BLaER1 (cell line): ENCODE data around the gene ADD2.

ENCODE experiments used
- H3K27ac ChIP-seq: shearing (Covaris generic); formaldehyde crosslinking; 2 replicates; pipeline ENCODE4 v1.8.1; 2022
- H3K27me3 ChIP-seq: shearing (Covaris generic); formaldehyde crosslinking; 2 replicates; pipeline ENCODE4 v1.8.1; 2022
- H3K36me3 ChIP-seq: shearing (Covaris generic); formaldehyde crosslinking; 2 replicates; pipeline ENCODE4 v1.8.1; 2022
- H3K4me1 ChIP-seq: shearing (Covaris generic); formaldehyde crosslinking; 2 replicates; pipeline ENCODE4 v1.8.1; 2022
- H3K4me2 ChIP-seq: shearing (Covaris generic); formaldehyde crosslinking; 2 replicates; pipeline ENCODE4 v1.8.1; 2022
- H3K4me3 ChIP-seq: shearing (Covaris generic); formaldehyde crosslinking; 2 replicates; pipeline ENCODE4 v1.8.1; 2022
- H3K9ac ChIP-seq: shearing (Covaris generic); formaldehyde crosslinking; 2 replicates; pipeline ENCODE4 v1.8.1; 2022
- H3K9me3 ChIP-seq: shearing (Covaris generic); formaldehyde crosslinking; 2 replicates; pipeline ENCODE4 v1.8.1; 2022
- H4K20me1 ChIP-seq: shearing (Covaris generic); formaldehyde crosslinking; 2 replicates; pipeline ENCODE4 v1.8.1; 2022
- Cebpa-rat ChIP-seq: shearing (Covaris generic); IDR thresholded peaks from 2 replicates; pipeline ENCODE4 v1.8.1; 2022

ADD2 gene

GRCh38 chr2:70716131-70716743 lies 51.8 kb downstream of the ADD2 start:
- no peak overlapping the region for H3K4me2 ChIP-seq
- H3K4me1 ChIP-seq, result no peaks in the 10 kb centered on the region
- no peaks in the 10 kb centered on the region for H3K27me3 ChIP-seq
- H3K4me3 ChIP-seq, result no peak overlapping the region
- peaks cover 62% of the 10 kb centered on the region for H3K36me3 ChIP-seq
- H3K9me3 ChIP-seq, result no peaks in the 10 kb centered on the region
- H3K9ac ChIP-seq, result no peak overlapping the region
- peaks cover 84% of the 10 kb centered on the region for H4K20me1 ChIP-seq
- no peak for TF ChIP-seq Cebpa-rat
- no peak overlapping the region for H3K27ac ChIP-seq

GRCh38 chr2:70715071-70715985 lies 52.7 kb downstream of the ADD2 start:
- peaks cover 66% of the 10 kb centered on the region for H3K36me3 ChIP-seq
- H3K27ac ChIP-seq, result no peak overlapping the region
- no peak for TF ChIP-seq Cebpa-rat

GRCh38 chr2:70714141-70714905 lies 53.7 kb downstream of the ADD2 start:
- peaks cover 74% of the 10 kb centered on the region for H4K20me1 ChIP-seq
- H3K4me1 ChIP-seq, result no peaks in the 10 kb centered on the region
- H3K4me3 ChIP-seq, result no peak overlapping the region
- no peak overlapping the region for H3K27ac ChIP-seq
- H3K9me3 ChIP-seq, result no peaks in the 10 kb centered on the region
- TF ChIP-seq Cebpa-rat, result no peak
- H3K4me2 ChIP-seq, result no peak overlapping the region
- no peaks in the 10 kb centered on the region for H3K27me3 ChIP-seq
- peaks cover 76% of the 10 kb centered on the region for H3K36me3 ChIP-seq
- H3K9ac ChIP-seq, result no peak overlapping the region

More at GRCh38 chr2:70715071-70715985, 52.7 kb downstream of the ADD2 start:
- H3K27me3 ChIP-seq, result no peaks in the 10 kb centered on the region
- H3K9ac ChIP-seq, result no peak overlapping the region
- no peaks in the 10 kb centered on the region for H3K4me1 ChIP-seq
- no peak overlapping the region for H3K4me3 ChIP-seq
- H4K20me1 ChIP-seq, result peaks cover 84% of the 10 kb centered on the region
- H3K4me2 ChIP-seq, result no peak overlapping the region
- no peaks in the 10 kb centered on the region for H3K9me3 ChIP-seq

- no peaks in the 10 kb centered on the region for H3K27me3 ChIP-seq
- H3K4me2 ChIP-seq, result no peak overlapping the region
- H3K4me1 ChIP-seq, result no peaks in the 10 kb centered on the region
- H3K4me3 ChIP-seq, result no peak overlapping the region
- H3K27ac ChIP-seq, result no peak overlapping the region
- peaks cover 76% of the 10 kb centered on the region for H3K36me3 ChIP-seq
- H4K20me1 ChIP-seq, result peaks cover 60% of the 10 kb centered on the region
- H3K9me3 ChIP-seq, result no peaks in the 10 kb centered on the region
- TF ChIP-seq Cebpa-rat, result no peak
- no peak overlapping the region for H3K9ac ChIP-seq
Observed at GRCh38 chr2:70712916-70713315, 55.1 kb downstream of the ADD2 start.

GRCh38 chr2:70711191-70711590 lies 56.8 kb downstream of the ADD2 start:
- H3K36me3 ChIP-seq, result peaks cover 83% of the 10 kb centered on the region
- no peak overlapping the region for H3K27ac ChIP-seq
- no peaks in the 10 kb centered on the region for H3K9me3 ChIP-seq
- peaks cover 43% of the 10 kb centered on the region for H4K20me1 ChIP-seq
- no peaks in the 10 kb centered on the region for H3K4me1 ChIP-seq
- no peak overlapping the region for H3K9ac ChIP-seq
- H3K4me2 ChIP-seq, result no peak overlapping the region
- no peak for TF ChIP-seq Cebpa-rat
- no peaks in the 10 kb centered on the region for H3K27me3 ChIP-seq
- H3K4me3 ChIP-seq, result no peak overlapping the region

- no peak for TF ChIP-seq Cebpa-rat
- Histone ChIP-seq H3K9ac (no peak overlapping the region), H3K36me3 (peaks cover 93% of the 10 kb centered on the region)
Observed at GRCh38 chr2:70710038-70710690, 57.8 kb downstream of the ADD2 start.

GRCh38 chr2:70709275-70710037 lies 58.5 kb downstream of the ADD2 start:
- no peak overlapping the region for H3K27ac ChIP-seq
- no peaks in the 10 kb centered on the region for H3K27me3 ChIP-seq
- no peak overlapping the region for H3K4me3 ChIP-seq
- no peaks in the 10 kb centered on the region for H3K9me3 ChIP-seq
- H4K20me1 ChIP-seq, result peaks cover 26% of the 10 kb centered on the region
- no peak overlapping the region for H3K4me2 ChIP-seq
- TF ChIP-seq Cebpa-rat, result no peak
- H3K36me3 ChIP-seq, result peaks cover 100% of the 10 kb centered on the region
- no peak overlapping the region for H3K9ac ChIP-seq
- no peaks in the 10 kb centered on the region for H3K4me1 ChIP-seq

More at GRCh38 chr2:70710038-70710690, 57.8 kb downstream of the ADD2 start:
- no peak overlapping the region for H3K27ac ChIP-seq
- H3K27me3 ChIP-seq, result no peaks in the 10 kb centered on the region
- no peak overlapping the region for H3K4me2 ChIP-seq
- H3K4me3 ChIP-seq, result no peak overlapping the region
- H4K20me1 ChIP-seq, result peaks cover 33% of the 10 kb centered on the region
- no peaks in the 10 kb centered on the region for H3K9me3 ChIP-seq
- H3K4me1 ChIP-seq, result no peaks in the 10 kb centered on the region

GRCh38 chr2:70708376-70709199 lies 59.4 kb downstream of the ADD2 start:
- Histone ChIP-seq H3K27ac (no peak overlapping the region), H3K4me2 (no peak overlapping the region), H3K36me3 (peaks cover 98% of the 10 kb centered on the region)

More at GRCh38 chr2:70708376-70709199, 59.4 kb downstream of the ADD2 start:
- Histone ChIP-seq H3K9me3 (no peaks in the 10 kb centered on the region), H3K4me1 (no peaks in the 10 kb centered on the region), H3K27me3 (no peaks in the 10 kb centered on the region), H3K4me3 (no peak overlapping the region), H4K20me1 (peaks cover 17% of the 10 kb centered on the region), H3K9ac (no peak overlapping the region)
- no peak for TF ChIP-seq Cebpa-rat
